ENCODE data around the gene IQCN. TPM values are rescaled to one million over a fixed set of nuclear protein-coding genes. Genes with fewer than 3 reads are reported as not detected.

Gene IQCN, protein sequence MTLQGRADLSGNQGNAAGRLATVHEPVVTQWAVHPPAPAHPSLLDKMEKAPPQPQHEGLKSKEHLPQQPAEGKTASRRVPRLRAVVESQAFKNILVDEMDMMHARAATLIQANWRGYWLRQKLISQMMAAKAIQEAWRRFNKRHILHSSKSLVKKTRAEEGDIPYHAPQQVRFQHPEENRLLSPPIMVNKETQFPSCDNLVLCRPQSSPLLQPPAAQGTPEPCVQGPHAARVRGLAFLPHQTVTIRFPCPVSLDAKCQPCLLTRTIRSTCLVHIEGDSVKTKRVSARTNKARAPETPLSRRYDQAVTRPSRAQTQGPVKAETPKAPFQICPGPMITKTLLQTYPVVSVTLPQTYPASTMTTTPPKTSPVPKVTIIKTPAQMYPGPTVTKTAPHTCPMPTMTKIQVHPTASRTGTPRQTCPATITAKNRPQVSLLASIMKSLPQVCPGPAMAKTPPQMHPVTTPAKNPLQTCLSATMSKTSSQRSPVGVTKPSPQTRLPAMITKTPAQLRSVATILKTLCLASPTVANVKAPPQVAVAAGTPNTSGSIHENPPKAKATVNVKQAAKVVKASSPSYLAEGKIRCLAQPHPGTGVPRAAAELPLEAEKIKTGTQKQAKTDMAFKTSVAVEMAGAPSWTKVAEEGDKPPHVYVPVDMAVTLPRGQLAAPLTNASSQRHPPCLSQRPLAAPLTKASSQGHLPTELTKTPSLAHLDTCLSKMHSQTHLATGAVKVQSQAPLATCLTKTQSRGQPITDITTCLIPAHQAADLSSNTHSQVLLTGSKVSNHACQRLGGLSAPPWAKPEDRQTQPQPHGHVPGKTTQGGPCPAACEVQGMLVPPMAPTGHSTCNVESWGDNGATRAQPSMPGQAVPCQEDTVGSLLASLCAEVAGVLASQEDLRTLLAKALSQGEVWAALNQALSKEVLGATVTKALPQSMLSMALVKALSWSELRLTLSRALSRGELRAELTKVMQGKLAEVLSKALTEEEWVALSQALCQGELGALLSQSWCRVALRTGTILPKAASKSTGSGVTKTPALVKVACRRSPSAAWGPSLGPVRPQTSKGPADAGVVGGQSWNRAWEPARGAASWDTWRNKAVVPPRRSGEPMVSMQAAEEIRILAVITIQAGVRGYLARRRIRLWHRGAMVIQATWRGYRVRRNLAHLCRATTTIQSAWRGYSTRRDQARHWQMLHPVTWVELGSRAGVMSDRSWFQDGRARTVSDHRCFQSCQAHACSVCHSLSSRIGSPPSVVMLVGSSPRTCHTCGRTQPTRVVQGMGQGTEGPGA (N-terminal part only)
- total RNA-seq = 0.09 and 0.22 TPM in 2 replicates

GRCh38 chr19:18274219-18274780, at the start of gene IQCN:
IQCN (minus strand) TSS chr19:18274452; CDS start chr19:18269478, 4,974 bp downstream.

GRCh38 chr19:18322759-18323460, 48.7 kb upstream of the IQCN start, which contains the start of gene LSM4:
LSM4 (minus strand) TSS chr19:18323076; CDS start chr19:18323020, 56 bp downstream.

DNA sequence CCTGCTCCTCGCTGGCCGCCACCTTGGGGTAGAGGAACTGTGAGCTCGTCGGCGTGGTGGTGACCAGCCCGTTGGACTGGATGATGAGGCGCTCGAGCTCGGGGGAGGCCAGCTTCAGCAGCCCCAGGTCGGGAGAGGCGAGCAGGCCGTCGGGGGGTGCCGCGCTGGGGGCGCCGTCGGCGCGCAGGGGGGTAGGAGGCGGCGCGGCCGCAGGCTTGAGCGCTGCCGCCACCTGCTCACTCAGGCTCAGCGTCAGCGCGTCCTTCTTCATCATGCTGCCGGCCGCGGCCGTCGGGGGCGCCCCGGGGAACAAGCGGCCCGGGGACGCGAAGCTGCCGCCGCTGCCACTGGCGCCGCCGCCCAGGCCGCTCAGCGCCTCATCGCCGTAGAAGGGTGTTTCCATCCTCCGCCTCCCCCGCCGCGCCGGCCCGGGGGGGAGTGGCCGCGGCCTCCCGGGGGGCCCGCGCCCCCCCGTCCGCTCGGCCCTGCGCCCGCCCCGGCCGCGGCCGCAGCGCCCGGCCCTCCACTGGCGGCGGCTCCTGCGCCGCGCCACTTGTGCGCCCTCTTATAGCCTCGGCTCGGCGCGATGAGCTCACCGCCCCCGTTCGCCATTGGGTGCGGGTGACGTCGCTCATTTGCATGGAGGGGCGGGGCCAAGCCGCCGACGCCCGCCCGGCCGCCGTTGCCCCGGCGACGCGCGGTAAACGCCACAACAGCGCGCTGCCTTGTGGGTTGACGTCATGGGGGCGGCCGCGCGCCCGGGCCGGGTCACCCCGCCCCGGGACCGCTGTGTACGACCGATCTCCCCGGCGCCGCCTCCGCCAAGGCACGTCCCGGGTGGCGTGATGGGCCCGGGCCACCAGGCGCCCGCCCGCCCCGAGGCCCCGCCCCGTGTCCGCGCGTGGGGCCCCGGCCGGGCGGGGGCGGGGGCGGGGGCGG, 7.1 kb upstream of the IQCN start, which contains the start of gene JUND:
Gene JUND (minus strand): TSS at position 541 of the 939 bp plus-strand sequence. CDS start 138 bp downstream, at position 403.

DNA sequence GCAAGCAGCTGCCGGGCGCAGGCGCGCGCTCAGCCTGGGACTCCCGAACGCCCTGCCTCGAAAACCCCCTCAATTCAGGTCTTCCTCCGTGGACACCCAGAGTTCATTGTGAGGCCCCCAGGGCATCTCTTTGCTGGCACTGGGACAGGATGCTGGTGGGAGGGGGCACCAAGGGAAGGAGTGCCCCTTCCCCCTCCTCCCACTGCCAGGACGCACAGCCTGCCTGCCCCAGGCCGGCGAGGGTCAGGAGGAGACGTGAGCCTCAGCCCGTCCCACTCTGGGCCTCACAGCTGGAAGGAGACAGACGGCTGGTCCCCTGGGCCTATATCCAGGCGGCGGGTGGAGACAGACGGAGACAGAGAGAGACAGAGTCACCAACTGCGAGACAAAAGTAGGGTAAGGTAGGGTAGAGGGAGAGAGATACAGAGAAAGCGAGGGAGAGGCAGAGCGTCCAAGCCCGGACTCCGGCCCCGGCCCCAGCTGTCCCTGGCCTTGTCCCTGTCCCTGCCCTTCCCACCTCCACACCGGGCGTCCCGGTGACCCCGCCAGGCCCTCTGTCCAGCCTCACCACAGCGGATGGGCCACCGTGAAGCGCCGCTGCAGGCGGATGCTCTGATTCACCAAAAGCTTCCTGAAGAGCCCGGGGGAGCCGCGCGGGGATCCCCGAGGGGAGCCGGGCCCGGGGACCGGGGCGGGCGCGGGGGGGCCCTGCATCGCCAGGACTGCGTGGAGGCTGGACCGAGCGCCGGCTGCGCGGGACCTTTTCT, 48.4 kb downstream of the IQCN start, which contains the start of gene PDE4C:
Gene PDE4C (minus strand): TSS at position 737 of the 767 bp plus-strand sequence. CDS start 23 bp downstream, at position 714.

Other genes with a start within 250 kb of the IQCN start
- 0.26 and 0.33 TPM in 2 replicates for gene IL12RB1, start 187.5 kb downstream of the IQCN start, total RNA-seq
- gene MAST3, start 176.7 kb downstream of the IQCN start, total RNA-seq = 0.98 and 1.9 TPM in 2 replicates
- gene PIK3R2, start 121.3 kb downstream of the IQCN start, total RNA-seq = 2.1 and 2.5 TPM in 2 replicates
- 4.5 and 9.5 TPM in 2 replicates for gene IFI30, start 100.6 kb downstream of the IQCN start, total RNA-seq
- 4.7 and 6.3 TPM in 2 replicates for gene MPV17L2, start 81.2 kb downstream of the IQCN start, total RNA-seq
- 0.34 and 0.76 TPM in 2 replicates for gene RAB3A, start 70.4 kb downstream of the IQCN start, total RNA-seq
- gene PDE4C, start 48.0 kb downstream of the IQCN start, total RNA-seq = 0.09 TPM in 1 of 2 replicates, not detected in the other
- 58.0 and 102 TPM in 2 replicates for gene JUND, start 7.2 kb upstream of the IQCN start, total RNA-seq
- gene LSM4, start 48.6 kb upstream of the IQCN start, total RNA-seq = 88.9 and 94.1 TPM in 2 replicates
- 19.6 and 21.7 TPM in 2 replicates for gene PGPEP1, start 66.1 kb upstream of the IQCN start, total RNA-seq
- gene GDF15, start 111.7 kb upstream of the IQCN start, total RNA-seq = 50.7 and 51.2 TPM in 2 replicates
- not detected in 2 replicates for gene LRRC25, start 123.2 kb upstream of the IQCN start, total RNA-seq
- 32.9 and 36.8 TPM in 2 replicates for gene SSBP4, start 144.9 kb upstream of the IQCN start, total RNA-seq
- 45.5 and 46.1 TPM in 2 replicates for gene ISYNA1, start 163.7 kb upstream of the IQCN start, total RNA-seq
- gene ELL, start 247.6 kb upstream of the IQCN start, total RNA-seq = 10.5 and 11.3 TPM in 2 replicates